Glutamatergic neuron (in vitro differentiated cells): ENCODE results near the gene ATP5PB. TPM values are rescaled to one million over a fixed set of nuclear protein-coding genes. Genes with fewer than 3 reads are reported as not detected.

Experiments used
- DNase-seq: peaks from one replicate; pipeline ENCODE4 v3.0.0; 2022
- H3K27ac Mint-ChIP-seq: one replicate; pipeline ENCODE4 v1.8.0; 2020; ENCODE audit warnings: mild to moderate bottlenecking, mixed read lengths, inconsistent platforms; ENCODE audit not compliant: unreplicated experiment
- H3K27me3 Mint-ChIP-seq: one replicate; pipeline ENCODE4 v1.8.0; 2020; ENCODE audit warnings: mild to moderate bottlenecking, moderate library complexity, mixed read lengths, inconsistent platforms; ENCODE audit not compliant: unreplicated experiment
- H3K36me3 Mint-ChIP-seq: one replicate; pipeline ENCODE4 v1.8.0; 2020; ENCODE audit warnings: mild to moderate bottlenecking, mixed read lengths, inconsistent platforms; ENCODE audit not compliant: unreplicated experiment
- H3K4me1 Mint-ChIP-seq: one replicate; pipeline ENCODE4 v1.8.0; 2020; ENCODE audit warnings: mild to moderate bottlenecking, low read depth, mixed read lengths, inconsistent platforms; ENCODE audit not compliant: unreplicated experiment
- H3K4me3 Mint-ChIP-seq: one replicate; pipeline ENCODE4 v1.8.0; 2020; ENCODE audit warnings: mild to moderate bottlenecking, mixed read lengths, inconsistent platforms; ENCODE audit not compliant: unreplicated experiment
- H3K9me3 Mint-ChIP-seq: one replicate; pipeline ENCODE4 v1.8.0; 2020; ENCODE audit warnings: mild to moderate bottlenecking, moderate library complexity, mixed read lengths, inconsistent platforms; ENCODE audit not compliant: unreplicated experiment
- total RNA-seq: library from RNA; stranded (reverse); fragmentation: NEBNext Ultra II Directional; extraction: Animal tissue kit (Norgen Biotek cat#: 25700); gene quantifications from one replicate; pipeline ENCODE4 v1.2.1, GENCODE V29; 2021; ENCODE audit not compliant: unreplicated experiment
- TF ChIP-seq, protein P1 (sequence below): fragments of 200-600 bp; sonication (generic); IDR thresholded peaks from one replicate; pipeline ENCODE4 v1.5.0; 2021; ENCODE audit not compliant: partially characterized antibody, unreplicated experiment

ATP5PB gene
- total RNA-seq, 1 donor from 2014 or later, result 272 TPM

DNA sequence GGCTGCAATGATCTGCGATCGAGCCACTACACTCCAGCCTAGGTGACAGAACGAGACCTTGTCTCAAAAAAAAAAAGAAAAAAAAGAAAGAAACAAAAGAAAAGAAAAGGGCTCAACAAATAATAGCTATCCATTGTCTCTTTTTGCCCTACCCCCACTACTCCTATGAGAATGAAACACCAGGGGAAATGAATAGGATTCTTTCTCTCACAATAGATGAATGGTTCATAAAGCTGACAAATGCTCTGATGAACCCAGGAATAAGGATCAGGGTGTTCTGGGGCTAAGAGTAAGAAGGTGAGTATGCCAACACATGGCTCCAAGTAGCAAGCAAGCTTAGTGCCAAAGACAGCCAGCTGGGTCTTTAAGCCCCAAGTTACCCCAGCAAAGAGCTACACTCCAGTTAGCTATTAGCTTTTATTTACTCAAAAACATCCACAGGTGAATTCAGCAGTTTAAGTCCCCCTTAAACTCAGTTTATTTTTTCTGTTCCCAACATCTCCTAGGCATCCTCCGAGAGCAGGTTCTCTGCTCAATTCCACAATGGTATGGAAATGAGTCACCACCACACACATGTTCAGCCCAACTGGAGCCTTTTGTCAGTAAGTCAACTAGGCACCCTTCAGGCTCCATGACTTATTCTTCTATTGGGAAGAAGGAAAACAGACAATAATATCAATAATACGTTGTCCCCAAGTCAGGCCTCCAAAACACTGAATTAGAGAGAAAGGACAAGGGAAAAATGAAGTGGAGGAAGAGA lies 49.9 kb downstream of the ATP5PB start:
- DNase-seq, result no peak
- no peaks in the 10 kb centered on the region for H3K27me3 Mint-ChIP-seq
- no peak overlapping the region for H3K4me3 Mint-ChIP-seq
- no peaks in the 10 kb centered on the region for H3K4me1 Mint-ChIP-seq
- no peaks in the 10 kb centered on the region for H3K9me3 Mint-ChIP-seq
- TF ChIP-seq, protein P1, sequence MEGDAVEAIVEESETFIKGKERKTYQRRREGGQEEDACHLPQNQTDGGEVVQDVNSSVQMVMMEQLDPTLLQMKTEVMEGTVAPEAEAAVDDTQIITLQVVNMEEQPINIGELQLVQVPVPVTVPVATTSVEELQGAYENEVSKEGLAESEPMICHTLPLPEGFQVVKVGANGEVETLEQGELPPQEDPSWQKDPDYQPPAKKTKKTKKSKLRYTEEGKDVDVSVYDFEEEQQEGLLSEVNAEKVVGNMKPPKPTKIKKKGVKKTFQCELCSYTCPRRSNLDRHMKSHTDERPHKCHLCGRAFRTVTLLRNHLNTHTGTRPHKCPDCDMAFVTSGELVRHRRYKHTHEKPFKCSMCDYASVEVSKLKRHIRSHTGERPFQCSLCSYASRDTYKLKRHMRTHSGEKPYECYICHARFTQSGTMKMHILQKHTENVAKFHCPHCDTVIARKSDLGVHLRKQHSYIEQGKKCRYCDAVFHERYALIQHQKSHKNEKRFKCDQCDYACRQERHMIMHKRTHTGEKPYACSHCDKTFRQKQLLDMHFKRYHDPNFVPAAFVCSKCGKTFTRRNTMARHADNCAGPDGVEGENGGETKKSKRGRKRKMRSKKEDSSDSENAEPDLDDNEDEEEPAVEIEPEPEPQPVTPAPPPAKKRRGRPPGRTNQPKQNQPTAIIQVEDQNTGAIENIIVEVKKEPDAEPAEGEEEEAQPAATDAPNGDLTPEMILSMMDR, result no peak
- H3K27ac Mint-ChIP-seq, result no peak overlapping the region
- H3K36me3 Mint-ChIP-seq, result no peaks in the 10 kb centered on the region

DNA sequence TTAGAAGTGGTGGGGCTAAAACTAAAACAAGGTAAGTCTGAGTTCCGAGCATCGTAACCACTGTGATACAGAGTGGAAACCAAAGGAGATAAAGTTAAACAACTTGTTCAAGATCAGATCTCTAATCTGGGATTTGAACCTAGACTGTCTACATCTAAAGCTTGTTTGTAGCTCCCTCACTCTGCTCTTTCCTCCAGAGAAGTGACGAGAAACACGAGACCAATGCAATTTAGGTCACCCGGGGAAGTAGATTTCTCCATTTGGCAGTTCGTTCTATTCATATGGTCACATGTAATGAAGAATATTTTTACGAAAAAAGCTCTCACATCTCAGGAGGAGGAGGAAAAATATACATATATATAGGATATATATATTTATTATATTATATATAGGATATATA lies 52.4 kb downstream of the ATP5PB start:
- no peaks in the 10 kb centered on the region for H3K36me3 Mint-ChIP-seq
- H3K27me3 Mint-ChIP-seq, result peaks cover 3% of the 10 kb centered on the region
- DNase-seq, result no peak
- H3K27ac Mint-ChIP-seq, result no peak overlapping the region
- no peaks in the 10 kb centered on the region for H3K4me1 Mint-ChIP-seq
- H3K4me3 Mint-ChIP-seq, result no peak overlapping the region
- no peaks in the 10 kb centered on the region for H3K9me3 Mint-ChIP-seq
- TF ChIP-seq, protein P1, result no peak

DNA sequence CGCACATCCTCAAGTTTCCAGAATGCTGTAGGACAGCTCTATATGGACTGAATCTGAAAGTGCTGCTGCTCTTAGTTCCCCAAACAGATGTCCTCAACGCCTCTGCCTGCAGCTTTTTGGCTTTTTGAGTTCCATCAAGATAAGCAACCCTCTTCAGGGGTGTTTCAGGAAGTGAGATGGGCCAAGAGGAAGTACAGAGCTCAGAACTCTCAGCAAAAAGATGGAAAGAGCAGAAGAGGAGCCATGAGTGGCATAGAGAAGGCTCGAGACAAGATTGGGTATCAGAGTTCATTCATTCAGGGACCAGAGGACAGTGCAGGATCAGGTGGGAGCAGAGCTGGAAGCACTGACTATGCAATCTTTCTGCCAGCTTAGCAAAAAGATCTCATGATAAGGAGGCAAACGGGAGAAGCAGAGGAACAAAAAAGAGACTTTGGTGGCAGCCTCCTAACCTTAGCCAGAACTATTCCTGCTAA lies 54.4 kb downstream of the ATP5PB start, which contains the start of the genes ADORA3 and TMIGD3:
Gene ADORA3, minus strand, starts transcription at position 49 of the 476 bp plus-strand sequence. CDS start 279 bp downstream, outside the sequence.
Gene TMIGD3, minus strand, starts transcription at position 49 of the 476 bp plus-strand sequence. CDS start 279 bp downstream, outside the sequence.
- Mint-ChIP-seq H3K36me3 (no peaks in the 10 kb centered on the region), H3K4me3 (no peak within 1 kb of the TSS), H3K27ac (no peak within 1 kb of the TSS), H3K9me3 (no peaks in the 10 kb centered on the region), H3K27me3 (peaks cover 3% of the 10 kb centered on the region), H3K4me1 (no peaks in the 10 kb centered on the region)
- DNase-seq, result no peak
- TF ChIP-seq, protein P1, result no peak

DNA sequence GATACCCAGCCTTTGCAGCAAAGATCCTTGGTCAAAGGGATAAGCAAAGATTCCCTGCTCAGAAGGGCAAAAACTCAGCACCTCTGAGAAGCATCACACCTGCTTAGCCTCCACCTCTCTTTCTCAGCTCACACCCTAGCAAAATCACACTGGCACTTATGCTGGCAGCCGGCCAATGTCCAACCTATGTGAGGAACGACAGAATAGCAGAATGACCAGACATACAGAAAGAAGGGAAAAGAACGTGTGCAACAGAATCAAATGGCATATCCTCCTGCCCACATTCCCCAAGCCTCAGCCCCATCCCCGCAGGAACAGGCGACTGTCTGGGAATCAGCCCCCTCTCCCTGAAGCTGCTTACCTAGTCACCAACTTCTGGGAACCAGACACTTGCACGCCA lies 54.8 kb downstream of the ATP5PB start:
- Mint-ChIP-seq H3K36me3 (no peaks in the 10 kb centered on the region), H3K27ac (no peak overlapping the region), H3K4me1 (no peaks in the 10 kb centered on the region), H3K27me3 (peaks cover 3% of the 10 kb centered on the region), H3K9me3 (no peaks in the 10 kb centered on the region), H3K4me3 (no peak overlapping the region)
- TF ChIP-seq, protein P1, result no peak
- no peak for DNase-seq

DNA sequence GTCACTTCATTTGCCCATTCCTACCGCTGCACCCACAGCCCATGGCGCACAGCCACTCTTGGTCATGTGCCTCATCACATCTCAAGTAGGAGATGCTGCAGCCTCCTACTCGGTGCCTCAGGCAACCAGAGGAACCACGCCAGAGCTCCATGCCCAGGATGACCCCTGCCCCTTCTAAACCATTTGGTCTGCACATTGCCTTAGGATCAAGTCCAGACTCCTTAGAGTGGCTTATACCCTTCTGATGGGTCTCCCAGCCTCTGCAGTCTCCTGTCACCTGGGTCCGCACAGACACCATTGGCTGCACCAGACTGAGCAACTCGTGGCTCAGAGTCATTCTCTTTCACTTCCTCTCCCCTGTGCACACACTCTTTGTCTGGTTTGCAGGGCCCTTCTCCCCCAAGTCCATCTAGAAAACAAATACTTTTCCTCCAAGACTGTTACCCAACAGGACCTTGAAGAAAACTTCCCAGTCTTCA lies 56.4 kb downstream of the ATP5PB start:
- Mint-ChIP-seq H3K27me3 (peaks cover 3% of the 10 kb centered on the region), H3K36me3 (no peaks in the 10 kb centered on the region), H3K9me3 (no peaks in the 10 kb centered on the region), H3K27ac (no peak overlapping the region), H3K4me1 (no peaks in the 10 kb centered on the region), H3K4me3 (no peak overlapping the region)
- TF ChIP-seq, protein P1, result no peak
- DNase-seq, result no peak
